Measurements from ENCODE around the gene MEOX2.

The MEOX2 gene

DNA sequence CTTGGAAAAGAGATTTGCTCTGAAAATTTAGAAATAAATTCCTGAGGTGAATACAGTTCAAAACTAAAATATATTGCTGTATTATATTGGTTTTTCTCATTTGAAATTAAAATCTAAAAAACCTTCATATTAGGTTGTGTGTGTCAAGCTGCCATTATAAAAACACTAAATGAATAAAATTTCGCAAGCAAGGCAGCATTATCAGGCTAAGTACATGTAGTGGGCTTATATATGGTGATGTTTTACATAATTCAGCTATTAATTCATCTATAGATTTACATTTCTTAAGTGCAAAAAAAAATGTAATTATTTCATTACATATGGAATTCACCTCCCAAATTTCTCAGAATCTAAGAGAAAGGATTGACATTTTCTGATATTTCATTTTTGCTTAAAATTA, 5.3 kb downstream of the MEOX2 start:
- DNase-seq (ENCODE audit: low spot score) = no peak

DNA sequence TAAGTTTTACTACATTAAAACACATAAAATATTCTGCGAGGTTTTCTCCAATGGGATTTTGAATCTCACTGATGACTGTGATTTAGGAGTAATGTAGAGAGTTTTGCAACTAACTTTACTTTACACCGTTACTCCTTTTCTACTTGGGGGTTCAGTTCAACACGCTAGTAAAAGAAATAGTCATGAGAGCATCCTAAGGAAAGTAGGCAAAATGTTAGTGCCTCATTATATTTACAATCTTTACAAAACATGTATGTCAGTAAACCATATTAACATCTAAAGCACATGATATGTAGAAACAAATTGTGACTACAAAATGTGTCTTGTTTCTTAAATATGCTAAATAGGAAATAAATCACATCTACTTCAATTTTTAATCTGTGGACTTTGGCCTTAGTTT, 6.0 kb downstream of the MEOX2 start:
- no peak for DNase-seq (ENCODE audit: low spot score)

DNA sequence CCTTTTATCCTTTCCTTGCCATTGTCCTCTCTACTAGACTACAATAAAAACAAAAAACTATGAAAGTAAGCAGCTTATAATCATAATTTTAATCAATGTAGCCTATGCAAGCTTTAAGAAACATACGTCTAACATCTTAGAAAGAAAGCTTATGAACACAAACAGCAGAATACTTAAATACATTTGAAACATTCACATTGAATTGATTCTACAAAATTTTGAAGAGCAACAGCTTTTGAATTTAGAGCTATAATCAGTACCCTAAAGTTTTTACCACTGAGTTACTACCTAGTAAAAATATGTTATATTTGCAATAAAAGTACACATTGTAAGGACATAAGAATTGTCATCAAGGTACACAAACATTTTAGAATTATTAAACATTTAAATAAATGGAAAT, 7.2 kb downstream of the MEOX2 start:
- DNase-seq (ENCODE audit: low spot score) = no peak

DNA sequence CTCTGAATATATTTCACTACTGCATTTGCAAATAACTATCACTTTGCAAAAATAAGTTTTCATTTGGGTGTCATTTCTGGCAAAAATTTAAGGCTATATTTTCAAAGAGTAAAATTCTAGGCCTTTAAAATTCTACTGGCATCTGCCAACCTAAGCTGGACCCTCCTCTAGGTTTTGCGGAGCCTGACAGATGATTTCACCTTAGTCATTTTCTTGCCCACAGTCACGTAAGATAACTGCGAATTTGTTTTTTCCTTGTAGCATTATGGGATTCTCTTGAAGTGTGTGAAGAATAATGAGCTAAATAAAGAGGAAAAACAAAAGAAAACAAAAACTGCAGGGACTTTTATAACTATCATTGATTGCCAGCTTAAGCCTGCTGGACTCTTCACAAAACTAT, 7.8 kb downstream of the MEOX2 start:
- no peak for DNase-seq (ENCODE audit: low spot score)

DNA sequence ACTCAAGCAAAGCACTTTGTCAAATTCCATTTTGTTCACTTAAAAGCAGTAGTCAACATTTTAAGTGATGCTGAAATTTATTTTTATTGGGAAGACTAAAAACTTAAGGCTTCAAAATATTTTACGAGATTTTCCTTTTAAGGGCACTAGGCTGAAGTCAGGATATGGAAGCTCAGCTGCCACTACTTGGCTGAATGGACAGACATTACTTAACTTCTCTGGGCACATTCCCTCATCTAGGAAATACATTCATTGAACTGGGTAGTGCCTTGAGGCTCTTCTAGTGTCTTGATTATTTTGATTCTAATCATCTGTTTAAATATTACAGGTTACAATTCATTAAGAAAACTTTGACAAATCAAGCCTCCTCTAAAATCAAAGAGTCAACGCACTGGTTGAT, 11.1 kb downstream of the MEOX2 start:
- no peak for DNase-seq (ENCODE audit: low spot score)

DNA sequence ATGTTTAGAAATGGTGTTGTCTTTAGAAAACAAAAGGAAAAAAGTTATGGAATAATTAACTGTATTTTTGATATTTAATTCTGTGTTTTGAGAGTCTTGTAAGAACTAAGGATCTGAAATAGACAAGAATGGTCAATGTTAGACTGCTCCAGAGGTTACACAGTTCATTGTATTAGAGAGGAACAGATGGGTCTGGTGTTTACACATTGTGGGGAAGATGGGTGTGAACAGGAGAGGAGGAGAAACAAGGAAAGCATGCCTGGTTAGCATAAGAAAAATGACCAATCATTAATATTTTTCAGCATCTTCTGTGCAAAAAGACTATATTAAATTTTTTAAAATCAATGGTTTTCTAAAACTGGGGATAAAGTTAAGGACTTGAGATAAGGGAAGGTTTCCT, 11.9 kb downstream of the MEOX2 start:
- DNase-seq (ENCODE audit: low spot score) = no peak

DNA sequence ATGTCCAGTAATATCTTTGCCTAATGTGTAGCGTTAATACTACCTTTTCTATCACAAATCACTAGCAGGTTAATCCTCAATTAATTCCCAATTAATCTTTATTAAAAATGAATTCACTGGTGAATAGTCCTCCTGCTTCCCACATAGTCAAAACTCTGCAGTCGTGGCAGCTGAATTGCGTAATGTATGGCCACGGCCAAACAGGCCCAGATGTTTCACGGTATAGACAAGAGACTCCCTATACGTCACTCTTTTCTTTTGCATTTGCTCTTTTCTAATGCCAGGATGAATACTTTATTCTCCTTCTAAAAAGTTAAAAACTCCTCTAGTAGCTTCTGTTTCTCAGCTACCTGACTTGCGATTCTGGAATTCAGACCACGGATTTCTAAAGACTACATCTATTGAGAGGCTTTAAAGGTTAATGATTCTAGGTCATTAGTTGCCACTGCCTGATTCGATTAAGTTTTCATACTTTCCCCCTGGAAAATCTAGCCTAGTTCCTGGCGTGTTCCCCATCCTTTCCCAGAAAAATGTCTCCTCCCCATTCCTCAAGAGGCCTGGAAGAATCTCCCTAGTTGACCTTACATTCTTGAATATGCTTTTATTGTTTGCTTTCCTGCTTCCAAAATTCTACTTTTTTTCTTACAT, 16.9 kb downstream of the MEOX2 start:
- no peak for DNase-seq (ENCODE audit: low spot score)

DNA sequence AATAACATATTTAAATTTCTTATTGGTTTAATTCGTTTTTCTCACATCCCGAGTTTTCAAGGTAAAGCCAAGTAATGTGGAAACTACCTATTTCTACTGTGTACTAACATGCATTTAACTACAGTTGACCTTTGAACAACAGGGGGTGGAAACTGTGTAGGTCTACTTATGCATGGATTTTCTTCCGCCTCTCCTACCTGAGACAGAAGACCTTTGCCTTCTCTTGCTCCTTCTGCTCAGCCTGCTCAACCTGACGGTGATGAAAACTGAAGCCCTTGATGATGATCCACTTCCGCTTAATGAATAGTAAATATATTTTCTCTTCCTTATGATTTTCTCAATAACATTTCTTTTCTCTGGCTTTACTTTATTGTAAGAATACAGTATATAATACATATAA, 18.5 kb downstream of the MEOX2 start:
- no peak for DNase-seq (ENCODE audit: low spot score)

DNA sequence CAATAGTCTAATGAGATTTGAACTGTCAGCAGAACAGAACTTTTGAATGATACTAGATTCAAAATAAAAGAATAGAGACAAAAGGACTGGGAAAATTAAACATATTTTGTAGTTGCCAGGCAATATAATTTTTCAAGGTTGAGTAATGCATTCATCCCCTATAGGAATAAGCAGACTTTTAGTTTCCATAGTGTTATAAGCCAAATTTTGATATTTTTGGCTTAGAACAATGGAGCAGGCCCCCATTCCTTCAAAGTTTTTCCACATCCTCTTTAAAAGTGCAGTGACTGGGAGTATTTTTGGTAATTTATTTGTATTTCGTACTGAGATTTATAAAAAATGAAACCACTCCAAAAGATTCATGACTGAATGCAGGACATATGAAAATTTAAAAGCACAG, 24.0 kb downstream of the MEOX2 start:
- no peak for DNase-seq (ENCODE audit: low spot score)

DNA sequence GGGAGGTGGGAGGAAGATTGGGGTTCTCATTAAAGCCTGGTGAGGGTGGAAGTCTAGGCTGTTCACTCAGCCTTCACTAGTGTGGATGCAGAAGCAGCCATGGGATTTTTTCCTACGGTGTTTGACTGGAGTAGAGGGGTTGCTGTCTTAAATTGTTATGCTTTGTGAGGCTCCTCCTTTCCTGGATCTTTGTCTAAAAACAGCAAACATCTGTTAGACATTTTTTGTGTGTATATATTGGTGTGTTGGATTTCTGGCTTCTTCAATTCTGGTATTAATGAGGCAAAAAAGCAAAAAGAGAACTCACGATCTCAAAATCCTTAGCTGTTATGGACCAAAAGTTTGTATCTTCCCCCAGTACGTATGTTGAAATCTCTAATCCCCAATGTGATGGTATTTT, 28.2 kb downstream of the MEOX2 start:
- DNase-seq (ENCODE audit: low spot score) = no peak

DNA sequence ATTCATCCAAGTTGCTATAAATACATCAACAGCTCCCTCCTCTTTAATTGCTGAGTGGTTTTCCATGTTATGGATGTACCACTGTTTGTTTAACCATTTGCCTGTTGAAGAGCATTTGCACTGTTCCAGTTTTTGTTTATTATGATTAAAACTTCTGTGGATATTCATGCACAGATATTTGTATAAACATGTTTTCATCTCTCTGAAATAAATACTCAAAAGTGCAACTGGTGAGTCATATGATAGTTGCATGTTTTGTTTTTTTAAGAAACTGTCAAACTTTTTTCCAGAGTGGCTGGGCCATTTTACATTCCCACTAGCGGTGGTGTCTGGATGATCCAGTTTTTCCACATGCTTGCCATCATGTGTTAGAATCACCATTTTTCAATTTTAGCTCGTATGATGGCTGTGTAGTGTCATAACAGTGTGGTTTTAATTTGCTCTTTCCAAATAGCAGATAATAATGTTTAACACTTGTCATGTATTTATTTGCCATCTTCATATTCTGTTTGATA, 33.6 kb downstream of the MEOX2 start:
- no peak for DNase-seq (ENCODE audit: low spot score)

DNA sequence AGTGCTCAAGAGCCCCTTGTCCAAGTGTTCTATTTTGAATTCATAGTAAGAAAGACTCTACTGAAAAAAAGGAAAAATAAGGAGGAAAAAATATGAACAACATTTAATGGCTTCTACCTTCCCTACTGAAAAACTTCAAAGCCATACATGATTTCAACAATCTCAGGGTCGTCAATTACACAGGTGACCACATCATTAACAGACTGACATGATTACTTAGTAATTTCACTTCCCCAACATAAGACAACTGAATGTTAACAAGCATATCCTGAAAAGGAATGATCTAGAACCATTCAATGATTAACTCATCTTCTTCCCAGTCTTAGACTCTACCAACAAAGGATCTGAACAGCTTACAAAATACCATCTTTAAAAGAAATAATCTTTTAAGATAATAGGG, 34.8 kb downstream of the MEOX2 start:
- DNase-seq (ENCODE audit: low spot score) = no peak

DNA sequence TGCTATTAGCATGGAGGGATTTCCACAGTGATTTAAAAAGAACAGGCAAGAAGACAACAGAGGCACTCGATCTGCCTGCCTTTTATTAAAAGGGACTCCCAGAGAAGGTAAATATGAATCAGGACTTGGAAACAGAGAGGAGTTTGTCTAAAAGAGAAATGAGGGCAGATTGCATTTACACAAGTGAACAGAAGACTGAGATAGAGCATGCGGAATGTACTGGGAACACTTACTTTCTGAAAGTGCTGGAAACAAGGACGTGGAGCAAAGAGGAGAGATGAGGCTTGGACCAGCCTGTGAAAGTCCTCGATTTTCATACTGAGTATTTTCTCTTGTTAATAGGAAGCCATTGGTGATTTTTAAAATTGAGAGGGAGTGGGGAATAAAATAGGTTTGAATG, 35.7 kb downstream of the MEOX2 start:
- DNase-seq (ENCODE audit: low spot score) = no peak

DNA sequence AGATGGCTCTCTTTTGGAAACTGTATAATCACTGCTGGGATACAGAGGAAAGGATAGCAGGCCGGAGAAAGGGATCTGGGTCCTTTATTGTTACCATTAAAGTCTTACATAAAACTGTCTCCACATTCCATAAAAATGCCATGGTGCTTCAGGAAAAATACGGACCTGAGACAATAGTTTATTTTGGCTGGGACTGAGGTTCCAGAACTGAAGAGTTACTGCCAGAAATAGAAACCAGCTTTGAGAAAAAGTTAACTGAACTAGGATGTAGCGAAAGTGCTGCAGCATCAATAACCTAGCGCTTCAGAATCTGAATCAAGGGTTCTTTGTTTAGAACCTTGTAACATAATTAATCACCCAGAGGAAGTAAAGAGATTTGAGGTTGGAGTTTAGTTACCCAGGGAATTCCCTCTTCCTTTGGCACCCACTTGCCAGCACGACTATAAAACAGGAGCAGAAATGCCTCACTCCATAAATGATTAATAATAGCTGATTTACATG, 38.0 kb downstream of the MEOX2 start:
- DNase-seq (ENCODE audit: low spot score) = peak; percentile 91

DNA sequence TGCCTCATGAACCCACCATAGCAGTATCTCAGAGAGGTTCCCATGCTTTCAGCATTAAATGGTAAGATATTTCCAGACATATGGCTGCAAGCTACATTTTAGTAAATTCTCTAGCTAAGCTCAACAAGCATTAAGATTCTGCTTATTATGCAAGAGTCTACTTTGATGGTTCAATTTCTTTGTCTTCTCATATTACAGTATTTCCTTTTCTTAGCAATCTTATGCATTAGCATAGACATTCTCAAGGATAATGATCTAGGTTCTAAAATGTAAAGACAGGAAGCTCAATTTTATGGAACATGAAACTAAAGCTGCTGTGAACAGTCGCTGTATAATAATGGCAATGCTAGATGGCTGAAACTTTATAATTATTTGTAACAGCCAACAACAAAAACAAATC, 39.2 kb downstream of the MEOX2 start:
- no peak for DNase-seq (ENCODE audit: low spot score)

DNA sequence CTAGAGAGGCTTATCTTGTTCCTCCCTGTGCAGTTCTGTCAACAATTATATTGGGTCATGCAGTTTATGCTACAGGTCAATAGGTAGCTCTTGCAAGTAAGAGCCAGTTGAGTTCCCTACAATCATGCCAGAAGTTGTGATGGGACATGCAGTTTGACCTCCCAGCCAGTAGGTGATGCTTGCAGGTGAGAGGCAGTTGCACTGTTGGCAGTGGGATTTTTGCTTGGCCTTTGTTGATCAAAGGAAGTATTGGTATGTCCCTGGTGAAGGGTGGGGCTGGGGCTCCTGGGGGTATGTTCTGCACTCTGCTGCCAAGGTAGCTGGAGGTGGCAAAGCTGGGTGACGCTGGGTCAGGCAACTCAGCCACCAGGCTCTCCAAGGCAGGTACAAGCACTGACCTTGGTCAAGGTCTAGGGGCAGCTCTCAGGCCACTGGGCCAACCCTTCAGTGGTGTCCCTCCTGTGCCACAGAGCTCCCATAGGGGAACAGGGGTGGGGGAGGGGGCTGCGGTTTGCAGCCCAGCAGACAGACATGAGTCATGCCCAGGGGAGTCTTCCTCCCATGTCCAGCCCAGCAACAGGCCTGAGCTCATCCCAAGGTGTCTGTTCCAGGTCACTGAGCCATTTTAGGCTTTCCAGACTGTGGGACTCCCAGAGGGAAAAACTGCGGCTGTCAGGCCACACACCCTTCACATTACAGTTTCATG, 43.3 kb downstream of the MEOX2 start:
- peak; percentile 82 for DNase-seq (ENCODE audit: low spot score)

DNA sequence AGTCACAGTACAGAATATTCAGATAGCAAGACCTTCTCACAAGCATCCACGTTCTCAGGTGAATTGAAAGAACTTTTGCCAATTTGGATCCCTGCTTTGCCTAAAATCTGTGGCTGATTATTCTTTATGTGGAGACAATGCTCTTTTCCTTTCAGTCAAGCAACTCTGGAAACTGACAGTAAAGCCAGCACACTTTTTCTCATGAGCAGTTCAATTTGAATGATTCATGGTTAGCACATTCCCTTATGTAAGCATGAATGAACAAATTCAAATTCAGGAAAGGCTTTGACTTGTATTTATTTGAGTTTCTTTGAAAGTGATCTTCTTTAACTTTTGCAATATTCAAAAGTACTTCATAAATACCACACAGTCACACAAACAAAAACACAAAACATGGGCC, 57.6 kb downstream of the MEOX2 start:
- DNase-seq (ENCODE audit: low spot score) = peak; percentile 55

DNA sequence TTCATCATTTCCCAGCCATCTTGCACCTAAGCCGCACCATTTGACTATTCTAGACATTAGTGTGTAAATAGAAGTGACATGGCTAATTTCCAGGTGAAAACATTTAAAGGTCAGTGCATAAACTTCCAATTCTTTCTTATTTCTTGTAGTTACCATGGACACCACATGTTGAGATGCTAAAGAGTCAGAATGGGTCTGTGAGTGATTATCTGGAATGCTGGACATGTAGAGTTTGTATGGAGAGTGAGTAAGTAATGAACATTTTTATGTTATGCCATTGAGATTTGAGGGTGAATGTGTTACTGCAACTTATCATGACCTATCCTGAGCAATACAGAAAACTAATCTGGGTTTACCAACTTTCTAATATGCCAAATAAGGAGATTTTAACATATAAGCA, 60.4 kb downstream of the MEOX2 start:
- DNase-seq (ENCODE audit: low spot score) = peak; percentile 3

DNA sequence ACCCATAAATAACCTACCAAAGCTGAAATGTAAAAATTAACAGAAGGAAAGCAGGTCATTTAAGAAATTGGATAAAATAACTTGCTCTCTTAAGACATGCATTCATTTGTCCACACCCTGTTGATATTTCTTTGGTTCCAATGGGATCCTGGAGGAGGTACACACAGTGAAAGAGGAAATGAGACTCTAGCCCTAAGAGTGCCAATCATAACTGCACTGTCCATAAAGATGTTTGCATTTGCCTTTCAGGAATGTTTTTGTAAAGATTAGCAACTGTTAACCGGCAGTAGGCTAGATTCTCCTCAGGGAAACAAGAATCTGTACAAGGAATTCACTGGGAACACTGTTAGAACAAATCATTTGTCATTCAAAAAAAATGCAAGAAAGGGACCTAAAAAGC, 61.0 kb downstream of the MEOX2 start:
- no peak for DNase-seq (ENCODE audit: low spot score)

DNA sequence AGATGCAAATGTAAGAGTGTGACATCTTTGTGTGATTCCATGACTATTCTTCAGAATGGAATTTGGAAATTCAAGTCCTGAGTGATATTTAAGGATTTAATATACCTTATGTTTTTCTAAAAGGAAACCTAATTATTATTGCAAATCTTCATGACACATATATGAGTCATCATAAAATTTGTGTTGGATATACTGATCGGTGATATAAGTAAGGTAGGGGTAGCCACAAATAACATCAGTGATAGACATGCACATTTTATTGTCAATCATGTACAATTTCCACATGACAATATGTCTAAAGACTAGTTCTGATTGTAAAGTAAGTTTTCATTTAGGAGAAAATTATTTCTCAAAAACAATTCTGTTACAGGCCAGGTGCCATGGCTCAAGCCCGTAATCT, 65.0 kb downstream of the MEOX2 start:
- DNase-seq (ENCODE audit: low spot score) = no peak

DNA sequence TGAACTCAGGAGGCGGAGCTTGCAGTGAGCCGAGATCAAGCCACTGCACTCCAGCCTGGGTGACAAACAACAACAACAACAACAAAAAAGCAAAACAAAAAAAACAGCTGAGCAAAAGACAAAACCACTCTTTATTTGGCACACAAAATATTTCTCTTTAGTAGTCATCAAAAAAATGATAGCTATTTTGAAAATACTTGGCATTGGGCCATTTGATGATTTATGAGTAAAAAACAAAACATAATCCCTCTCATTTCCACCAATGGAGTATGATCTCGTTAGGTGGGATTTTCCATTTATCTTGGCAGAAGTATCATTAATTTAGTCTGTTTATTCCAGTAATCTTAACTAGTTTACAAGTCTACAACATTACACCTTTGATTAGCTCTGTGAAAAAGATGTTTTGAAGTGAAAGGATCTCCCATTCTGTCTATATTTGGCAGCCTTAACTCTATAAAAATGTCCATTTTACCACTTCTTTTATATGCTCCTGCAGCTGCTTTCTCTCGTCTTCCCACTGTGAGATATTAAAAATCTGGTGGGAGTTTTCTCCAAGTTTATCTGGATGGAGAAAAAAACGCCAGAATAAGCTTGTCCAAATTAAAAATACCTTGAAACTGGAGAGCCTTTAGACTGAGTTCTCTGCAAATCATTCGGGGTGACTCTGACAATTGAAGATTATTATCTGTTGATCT, 65.8 kb downstream of the MEOX2 start:
- DNase-seq (ENCODE audit: low spot score) = no peak

DNA sequence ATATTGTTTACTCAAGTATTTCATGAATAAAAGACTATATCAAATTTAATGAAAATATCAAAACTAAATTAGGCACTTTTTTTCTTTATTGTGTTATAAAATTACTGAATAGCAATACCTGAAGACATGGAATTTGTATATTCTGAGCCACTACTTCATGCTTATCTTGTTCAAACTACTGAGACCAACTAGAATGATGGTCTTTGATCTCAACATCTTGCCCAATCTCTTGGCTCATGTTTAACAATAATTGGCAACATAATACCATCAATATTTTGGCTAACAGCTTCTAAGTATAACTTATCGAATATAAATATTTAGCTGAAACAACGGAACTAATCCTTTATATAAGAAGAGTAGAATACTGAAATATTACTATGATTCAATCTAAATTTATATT, 68.2 kb downstream of the MEOX2 start:
- no peak for DNase-seq (ENCODE audit: low spot score)

DNA sequence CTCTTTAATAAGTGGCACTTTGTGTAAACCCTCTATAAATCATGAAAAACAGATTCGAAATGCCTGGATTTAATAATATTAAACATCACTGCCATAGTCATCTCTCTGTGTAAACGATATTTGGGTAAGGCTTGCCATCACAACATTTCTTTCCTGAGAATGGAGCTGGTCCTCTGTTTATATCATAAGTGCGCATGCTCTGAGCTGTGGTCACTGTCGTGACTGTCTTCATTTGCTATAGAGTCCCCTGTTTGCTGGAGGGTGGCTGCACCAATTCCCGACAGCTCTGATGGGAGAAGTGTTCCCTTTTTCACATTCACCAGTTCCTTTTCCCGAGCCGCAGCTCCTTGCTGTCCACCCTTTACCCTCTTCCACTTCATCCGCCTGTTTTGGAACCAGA, 74.3 kb downstream of the MEOX2 start:
- DNase-seq (ENCODE audit: low spot score) = no peak

All from kidney tubule cell (primary cell).